ENCODE measurements around the gene OSBPL8.
"Not testable (repeated sequence)": the region's sequence is repeated elsewhere in the genome, so short reads cannot be mapped to it uniquely, and the experiment has no call there.

OSBPL8 gene

DNA sequence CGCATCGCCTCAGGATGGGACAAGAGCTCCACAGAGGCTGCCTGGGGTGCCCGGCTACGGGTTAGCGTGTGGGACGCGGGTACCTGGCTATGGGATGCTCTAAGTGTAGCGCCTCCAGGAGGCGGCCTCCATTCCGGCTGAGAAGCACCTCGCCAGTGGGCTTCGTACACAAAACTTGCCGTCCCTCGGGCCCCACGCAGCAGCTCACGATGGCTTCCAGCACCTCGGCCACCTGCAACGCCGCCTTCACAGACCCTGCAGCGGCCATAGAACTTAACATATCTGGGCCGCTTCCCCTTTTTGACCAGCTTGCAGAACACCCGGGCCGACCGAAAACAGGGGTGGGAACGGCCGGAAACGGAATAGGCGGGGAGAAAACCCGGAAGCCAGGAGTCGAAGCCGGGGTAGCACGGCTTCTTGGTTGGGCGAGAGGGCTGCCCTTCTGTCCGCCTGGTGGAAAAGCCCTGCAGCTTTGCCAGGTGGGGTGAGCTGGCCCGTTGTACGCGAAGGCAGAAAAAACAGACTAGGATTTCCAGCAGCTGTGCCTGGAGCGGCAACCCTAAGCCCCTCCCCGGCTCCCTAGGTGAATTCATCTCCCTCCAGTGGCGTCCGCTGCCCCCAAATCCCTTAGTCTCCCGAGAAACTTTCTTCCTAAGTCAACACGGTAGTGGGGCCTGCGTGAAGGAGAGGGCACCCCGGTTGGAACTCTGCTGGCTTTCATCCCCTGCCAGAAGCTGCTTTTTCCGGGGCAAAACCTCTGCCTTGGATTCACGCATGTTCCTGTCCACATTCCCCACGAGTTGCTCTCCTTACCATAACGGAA is 211.3 kb downstream of the OSBPL8 start, which contains the start of gene BBS10:
Gene BBS10 (minus strand): TSS at position 337 of the 823 bp plus-strand sequence. CDS start 57 bp downstream, at position 280.
- peak; percentile 80 for DNase-seq (ENCODE audit: low read depth)

- peak; percentile 53 for DNase-seq (ENCODE audit: low read depth)
These were observed 212.7 kb downstream of the OSBPL8 start for GRCh38 chr12:76346798-76347420.

DNA sequence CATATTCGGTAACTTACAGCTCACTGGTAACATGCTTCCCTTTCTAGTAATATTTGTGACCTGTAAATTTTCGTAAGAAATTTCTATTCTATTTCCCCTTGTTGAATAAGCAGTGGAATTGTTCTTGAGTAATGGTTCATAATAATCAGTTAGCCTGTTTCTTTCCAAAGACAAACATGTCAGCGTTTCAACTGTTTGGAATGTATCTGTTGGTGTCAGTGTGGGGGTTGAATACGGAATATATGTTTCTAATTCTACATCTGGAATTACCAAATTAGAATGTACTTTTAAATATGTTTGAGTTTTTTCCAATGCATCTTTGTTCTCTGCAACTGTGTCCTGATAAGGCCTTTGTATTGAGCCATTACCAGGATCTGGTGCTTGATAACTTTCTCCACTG is 213.3 kb downstream of the OSBPL8 start:
- peak; percentile 68 for DNase-seq (ENCODE audit: low read depth)

- DNase-seq (ENCODE audit: low read depth), result no peak
These were observed 214.0 kb downstream of the OSBPL8 start for GRCh38 chr12:76345569-76345968.

DNA sequence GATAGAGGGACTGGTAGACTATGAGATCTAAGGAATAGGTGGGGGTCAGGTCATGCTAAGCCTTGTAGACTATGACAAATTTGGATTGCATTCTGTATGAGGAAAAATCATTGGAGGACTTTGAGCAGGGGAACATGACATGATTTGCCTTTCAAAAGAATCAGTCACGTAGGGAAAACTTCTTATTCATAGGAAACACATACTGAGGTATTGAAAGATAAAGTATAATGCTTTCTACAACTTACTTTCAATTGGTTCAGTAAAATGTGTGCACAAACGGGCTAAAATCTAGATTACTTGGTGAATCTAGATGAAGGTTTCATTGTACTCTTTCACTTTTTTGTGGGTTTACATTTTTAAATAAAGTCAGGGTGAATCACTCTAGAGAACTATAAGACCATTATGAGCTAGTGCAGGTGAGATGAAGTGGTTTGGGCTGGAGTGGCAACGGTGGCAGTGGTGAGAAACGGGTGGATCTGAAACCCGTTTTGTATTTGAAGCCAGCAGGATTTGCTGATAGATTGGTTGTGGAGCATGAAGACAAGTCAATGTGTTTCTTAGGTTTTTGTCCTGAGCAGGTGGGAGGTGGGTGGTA is 218.0 kb downstream of the OSBPL8 start:
- peak; percentile 25 for DNase-seq (ENCODE audit: low read depth)

DNA sequence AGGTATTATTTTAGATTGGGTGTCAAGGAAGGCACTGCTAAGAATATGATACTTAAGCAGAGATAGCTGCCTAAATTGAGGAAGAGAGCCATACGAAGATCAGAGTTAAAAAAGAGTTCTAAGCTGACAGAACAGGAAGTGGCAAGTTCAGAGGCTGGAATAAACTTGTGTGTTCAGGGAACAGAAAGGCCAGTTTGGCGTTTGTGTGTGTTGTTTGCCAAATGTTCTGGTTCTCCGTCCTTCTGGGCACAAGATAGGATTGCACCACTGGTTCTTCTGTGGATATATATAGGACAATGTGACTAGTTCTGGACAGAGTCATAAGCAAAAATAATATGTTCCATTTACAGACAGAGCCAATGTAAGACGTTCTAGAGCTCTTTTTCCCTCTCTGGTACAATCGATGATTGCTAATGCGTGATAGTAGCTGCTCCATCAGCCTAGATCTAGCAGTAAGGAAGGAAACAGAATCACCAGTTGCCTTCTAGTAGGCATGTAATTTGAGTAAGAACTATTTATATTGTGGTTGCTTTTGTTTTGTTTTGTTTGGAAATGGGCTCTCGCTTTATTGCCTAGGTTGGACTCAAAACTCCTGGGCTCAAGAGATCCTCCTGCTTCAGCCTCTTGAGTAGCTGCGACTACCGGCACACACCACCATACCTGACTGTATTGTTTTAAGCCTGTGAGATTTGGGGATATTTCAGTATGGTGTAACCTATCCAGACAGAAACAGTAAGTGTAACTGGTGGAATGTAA is 218.7 kb downstream of the OSBPL8 start:
- no peak for DNase-seq (ENCODE audit: low read depth)

GRCh38 chr12:76337583-76337982 is 222.0 kb downstream of the OSBPL8 start:
- DNase-seq (ENCODE audit: low read depth), result peak; percentile 53

- DNase-seq (ENCODE audit: low read depth), result no peak
These were observed 227.0 kb downstream of the OSBPL8 start for GRCh38 chr12:76332606-76333005.

- DNase-seq (ENCODE audit: low read depth), result no peak
These were observed 230.0 kb downstream of the OSBPL8 start for GRCh38 chr12:76329606-76330005.

- peak; percentile 96 for DNase-seq (ENCODE audit: low read depth)
These were observed 230.4 kb downstream of the OSBPL8 start for GRCh38 chr12:76329159-76329558.

DNA sequence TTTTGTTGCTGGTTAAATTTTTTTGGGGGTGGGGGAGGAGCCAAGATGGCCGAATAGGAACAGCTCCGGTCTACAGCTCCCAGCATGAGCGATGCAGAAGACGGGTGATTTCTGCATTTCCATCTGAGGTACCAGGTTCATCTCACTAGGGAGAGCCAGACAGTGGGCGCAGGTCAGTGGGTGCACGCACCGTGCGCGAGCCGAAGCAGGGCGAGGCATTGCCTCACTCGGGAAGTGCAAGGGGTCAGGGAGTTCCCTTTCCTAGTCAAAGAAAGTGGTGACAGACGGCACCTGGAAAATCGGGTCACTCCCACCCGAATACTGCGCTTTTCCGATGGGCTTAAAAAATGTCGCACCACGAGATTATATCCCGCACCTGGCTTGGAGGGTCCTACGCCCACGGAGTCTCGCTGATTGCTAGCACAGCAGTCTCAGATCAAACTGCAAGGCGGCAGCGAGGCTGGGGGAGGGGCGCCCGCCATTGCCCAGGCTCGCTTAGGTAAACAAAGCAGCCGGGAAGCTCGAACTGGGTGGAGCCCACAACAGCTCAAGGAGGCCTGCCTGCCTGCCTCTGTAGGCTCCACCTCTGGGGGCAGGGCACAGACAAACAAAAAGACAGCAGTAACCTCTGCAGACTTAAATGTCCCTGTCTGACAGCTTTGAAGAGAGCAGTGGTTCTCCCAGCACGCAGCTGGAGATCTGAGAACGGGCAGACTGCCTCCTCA is 239.8 kb downstream of the OSBPL8 start:
- DNase-seq (ENCODE audit: low read depth), result not testable (repeated sequence)

GRCh38 chr12:76318773-76319594 is 240.6 kb downstream of the OSBPL8 start:
- DNase-seq (ENCODE audit: low read depth), result no peak

DNA sequence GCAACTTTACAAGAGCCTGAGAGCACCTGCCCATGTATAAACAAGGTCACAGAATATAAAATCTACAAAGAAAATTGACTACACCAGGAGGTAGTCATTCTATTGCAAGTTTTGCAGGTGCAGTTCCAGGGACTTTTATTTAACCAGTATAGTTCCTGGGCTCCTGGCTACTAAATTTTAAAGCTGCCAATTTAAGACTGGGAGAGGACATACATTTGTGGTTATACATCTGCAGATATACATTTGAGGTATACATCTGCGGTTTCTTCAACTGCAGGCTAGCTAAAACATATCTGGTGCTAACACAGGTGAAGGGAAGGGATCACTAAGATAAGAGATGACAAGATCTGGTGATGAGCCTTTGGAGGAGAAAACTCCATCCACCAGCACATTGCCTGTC is 241.6 kb downstream of the OSBPL8 start:
- no peak for DNase-seq (ENCODE audit: low read depth)

DNA sequence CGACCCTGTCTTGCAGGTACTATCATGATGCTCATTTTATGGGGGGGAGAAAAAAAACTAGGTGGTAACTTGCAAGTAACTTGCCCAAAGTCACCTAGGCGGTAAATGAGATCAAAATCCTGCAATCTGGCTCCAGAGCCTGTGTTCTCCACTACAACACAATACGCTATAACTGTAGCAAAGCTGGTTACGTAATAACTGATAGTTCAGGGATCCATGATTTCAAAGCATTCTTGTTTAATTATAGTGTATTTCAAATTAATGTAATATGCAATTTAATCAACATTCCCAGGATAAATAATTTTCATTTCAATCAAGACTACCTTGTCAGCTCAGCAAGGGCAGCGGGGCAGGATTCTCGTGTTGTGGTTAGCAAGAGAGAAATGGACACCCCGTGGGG is 243.1 kb downstream of the OSBPL8 start:
- DNase-seq (ENCODE audit: low read depth), result no peak

- no peak for DNase-seq (ENCODE audit: low read depth)
These were observed 246.3 kb downstream of the OSBPL8 start for GRCh38 chr12:76313299-76313698.

DNA sequence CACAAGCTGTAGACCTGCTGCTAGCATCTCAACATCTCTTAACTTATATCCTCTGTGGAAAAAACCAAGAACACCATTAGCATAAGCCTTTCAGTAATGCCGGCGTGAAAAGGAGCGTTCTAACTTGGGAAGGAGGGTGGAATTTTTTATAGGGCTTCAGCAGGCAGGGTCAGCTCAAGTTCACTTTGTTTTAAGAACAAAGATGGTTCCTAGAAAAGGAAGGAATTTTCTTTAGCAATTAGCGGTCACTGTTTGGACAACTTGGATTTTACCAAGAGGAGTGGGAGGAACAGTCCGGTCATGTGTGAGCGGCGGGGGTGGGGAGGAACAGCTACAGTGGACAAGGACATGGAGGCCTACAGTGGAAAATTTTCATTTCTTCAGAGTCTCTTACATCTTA is 247.3 kb downstream of the OSBPL8 start:
- DNase-seq (ENCODE audit: low read depth), result no peak

- DNase-seq (ENCODE audit: low read depth), result peak; percentile 66
These were observed 247.8 kb downstream of the OSBPL8 start for GRCh38 chr12:76311796-76312195.

DNA sequence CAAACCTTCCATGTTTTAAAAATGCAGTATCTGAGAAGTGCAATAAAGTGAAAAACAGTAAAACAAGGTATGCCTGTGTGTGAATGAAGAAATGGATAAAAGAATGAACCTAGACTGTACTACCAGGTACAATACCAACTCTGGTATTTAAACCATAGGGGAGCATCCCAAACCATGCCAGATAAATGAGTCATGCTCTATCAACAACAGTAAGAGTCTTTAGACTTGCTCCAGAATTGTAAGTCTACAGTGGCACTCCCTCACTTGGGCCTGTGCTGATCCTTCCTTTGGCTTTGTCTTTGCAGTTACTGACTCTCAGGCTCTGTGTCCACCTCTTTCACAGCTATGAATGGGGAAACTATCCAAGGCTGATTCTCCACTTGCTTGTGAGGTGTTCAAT is 249.5 kb downstream of the OSBPL8 start:
- DNase-seq (ENCODE audit: low read depth), result peak; percentile 47

DNA sequence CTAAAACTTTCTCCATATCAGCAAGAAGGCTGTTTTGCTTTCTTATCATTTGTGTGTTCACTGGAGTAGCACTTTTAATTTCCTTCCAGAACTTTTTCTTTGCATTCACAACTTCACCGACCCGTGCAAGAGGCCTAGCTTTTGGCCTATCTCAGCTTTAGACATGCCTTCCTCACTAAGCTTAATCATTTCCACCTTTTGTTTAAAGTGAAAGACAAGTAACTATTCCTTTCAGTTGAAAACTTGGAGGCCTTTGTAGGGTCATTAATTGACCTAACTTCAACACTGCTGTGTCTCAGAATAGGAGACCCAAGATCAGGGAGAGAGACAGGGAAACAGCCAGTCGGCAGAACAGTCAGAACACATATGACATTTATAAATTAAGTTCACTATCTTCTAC is 250.7 kb downstream of the OSBPL8 start:
- no peak for DNase-seq (ENCODE audit: low read depth)

DNA sequence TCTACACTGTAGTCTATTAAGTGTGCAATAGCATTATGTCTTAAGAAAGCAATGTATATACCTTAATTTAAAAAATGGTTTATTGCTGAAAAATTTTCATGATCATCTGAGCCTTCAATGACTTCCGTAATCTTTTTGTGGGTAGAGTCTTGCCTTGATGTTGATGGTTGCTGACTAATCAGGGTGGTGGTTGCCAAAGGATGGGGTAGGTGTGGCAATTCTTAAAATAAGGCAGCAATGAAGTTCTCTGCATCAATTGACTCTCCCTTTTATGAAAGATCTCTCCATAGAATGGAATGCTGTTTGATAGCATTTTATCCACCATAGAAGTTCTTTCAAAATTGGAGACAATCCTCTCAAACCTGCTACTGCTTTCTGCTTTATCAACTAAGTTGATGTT is 252.5 kb downstream of the OSBPL8 start:
- no peak for DNase-seq (ENCODE audit: low read depth)

DNA sequence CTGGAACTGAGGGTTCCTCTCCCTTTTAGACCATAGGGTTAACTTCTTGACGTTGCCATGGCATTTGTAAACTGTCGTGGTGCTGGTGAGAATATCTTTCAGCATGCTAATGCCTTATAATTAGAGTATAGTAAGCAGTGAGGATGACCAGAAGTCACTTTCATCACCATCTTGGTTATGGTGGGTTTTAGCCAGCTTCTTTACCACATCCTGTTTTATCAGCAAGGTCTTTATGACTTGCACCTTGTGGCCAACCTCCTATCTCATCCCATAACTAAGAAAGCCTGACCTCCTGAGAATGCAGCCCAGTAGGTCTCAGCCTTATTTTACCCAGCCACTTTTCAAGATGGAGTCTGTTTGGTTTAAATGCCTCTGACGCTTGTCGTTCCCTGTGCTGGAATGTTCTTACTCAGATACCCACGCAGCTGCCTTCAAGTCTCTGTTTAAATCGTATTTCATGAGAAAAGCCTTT is 255.5 kb downstream of the OSBPL8 start:
- no peak for DNase-seq (ENCODE audit: low read depth)
